Suprapubic skin (tissue), 4 donors: ENCODE data around the gene SPATA33.

ENCODE experiments used
- EP300 ChIP-seq: sonication (generic); formaldehyde crosslinking; IDR thresholded peaks from one replicate; pipeline ENCODE4 v1.6.1; 2017; ENCODE audit warnings: antibody characterized with exemption
- POLR2A ChIP-seq, 2 donors: fragments of 450-650 bp; IDR thresholded peaks; one replicate each; pipeline ENCODE4 v1.6.1; 2017; ENCODE audit warnings: antibody characterized with exemption in 2 of 2, mild to moderate bottlenecking in 2 of 2, moderate library complexity in 2 of 2
- POLR2AphosphoS5 ChIP-seq, 3 donors: sonication (generic); formaldehyde crosslinking; IDR thresholded peaks; one replicate each; pipeline ENCODE4 v1.6.1; 2017; ENCODE audit warnings: antibody characterized with exemption in 3 of 3
- TF ChIP-seq, protein P1 (sequence below), 2 donors: fragments of 200-600 bp in 1 of 2; fragments of 450-650 bp in 1 of 2; sonication (generic) in 1 of 2; IDR thresholded peaks; one replicate each; pipeline ENCODE4 v1.5.1; 2016 to 2019; ENCODE audit warnings: antibody characterized with exemption in 2 of 2, mild to moderate bottlenecking in 1 of 2, moderate library complexity in 1 of 2

GRCh38 chr16:89623511-89624261 is 34.0 kb upstream of the SPATA33 start:
- TF ChIP-seq POLR2A (IDR thresholded peaks at IDR 0.05) = no peak
- no peak for TF ChIP-seq POLR2AphosphoS5 (IDR thresholded peaks at IDR 0.05)
- no peak for TF ChIP-seq EP300
- TF ChIP-seq, protein P1, sequence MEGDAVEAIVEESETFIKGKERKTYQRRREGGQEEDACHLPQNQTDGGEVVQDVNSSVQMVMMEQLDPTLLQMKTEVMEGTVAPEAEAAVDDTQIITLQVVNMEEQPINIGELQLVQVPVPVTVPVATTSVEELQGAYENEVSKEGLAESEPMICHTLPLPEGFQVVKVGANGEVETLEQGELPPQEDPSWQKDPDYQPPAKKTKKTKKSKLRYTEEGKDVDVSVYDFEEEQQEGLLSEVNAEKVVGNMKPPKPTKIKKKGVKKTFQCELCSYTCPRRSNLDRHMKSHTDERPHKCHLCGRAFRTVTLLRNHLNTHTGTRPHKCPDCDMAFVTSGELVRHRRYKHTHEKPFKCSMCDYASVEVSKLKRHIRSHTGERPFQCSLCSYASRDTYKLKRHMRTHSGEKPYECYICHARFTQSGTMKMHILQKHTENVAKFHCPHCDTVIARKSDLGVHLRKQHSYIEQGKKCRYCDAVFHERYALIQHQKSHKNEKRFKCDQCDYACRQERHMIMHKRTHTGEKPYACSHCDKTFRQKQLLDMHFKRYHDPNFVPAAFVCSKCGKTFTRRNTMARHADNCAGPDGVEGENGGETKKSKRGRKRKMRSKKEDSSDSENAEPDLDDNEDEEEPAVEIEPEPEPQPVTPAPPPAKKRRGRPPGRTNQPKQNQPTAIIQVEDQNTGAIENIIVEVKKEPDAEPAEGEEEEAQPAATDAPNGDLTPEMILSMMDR (IDR thresholded peaks at IDR 0.05) = no peak
